ENCODE measurements around the gene SENP7.

GRCh38 chr3:101383156-101383575 is 129.8 kb downstream of the SENP7 start:
- TF ChIP-seq CTCF (IDR thresholded peaks at IDR 0.05; ENCODE audit: insufficient read depth, low read depth, low read length) (no peak), EZH2 (IDR thresholded peaks at IDR 0.05; ENCODE audit: insufficient read depth, low read length) (no peak)

All from astrocyte (in vitro differentiated cells and primary cell).